DND-41 (cell line): ENCODE data around the gene MESD.

ENCODE experiments used
- ATAC-seq: fragments of 200-7000 bp; cut with Tn5 transposase; 3 replicates; pipeline ENCODE4 v1.9.1; 2021; ENCODE audit warnings: low read depth; ENCODE audit not compliant: insufficient read depth
- DNase-seq: peaks from one replicate; pipeline ENCODE4 v3.0.0-alpha.2; 2020
- H2AFZ ChIP-seq: 2 replicates; pipeline ENCODE4 v1.6.0; 2012; ENCODE audit warnings: low read depth, low read length
- H3K27ac ChIP-seq: 2 replicates; pipeline ENCODE4 v1.5.1; 2012; ENCODE audit warnings: low read length, inconsistent platforms
- H3K27me3 ChIP-seq: fragments of 200-600 bp; sonication (generic); 2 replicates; pipeline ENCODE4 v1.6.0; 2012; ENCODE audit warnings: low read length, mild to moderate bottlenecking, inconsistent platforms; ENCODE audit not compliant: insufficient read depth, poor library complexity
- H3K36me3 ChIP-seq: 2 replicates; pipeline ENCODE4 v1.5.1; 2012; ENCODE audit warnings: low read length, inconsistent platforms; ENCODE audit not compliant: insufficient read depth
- H3K4me1 ChIP-seq: 2 replicates; pipeline ENCODE4 v1.5.1; 2012; ENCODE audit warnings: mild to moderate bottlenecking, low read length; ENCODE audit not compliant: insufficient read depth
- H3K4me2 ChIP-seq: 2 replicates; pipeline ENCODE4 v1.6.0; 2012; ENCODE audit warnings: mild to moderate bottlenecking, moderate library complexity, low read length, inconsistent platforms; ENCODE audit not compliant: insufficient read depth
- H3K4me3 ChIP-seq, 2 experiments: fragments of 200-600 bp in 1 of 2; shearing (Covaris generic) in 1 of 2; 2 replicates each; pipeline ENCODE4 v1.5.1; 2012 to 2016; ENCODE audit warnings: inconsistent platforms in 2 of 2, low read length in 2 of 2, mild to moderate bottlenecking in 2 of 2, low read depth in 1 of 2, moderate library complexity in 1 of 2
- H3K79me2 ChIP-seq: 2 replicates; pipeline ENCODE4 v1.6.0; 2012; ENCODE audit warnings: low read length, inconsistent platforms; ENCODE audit not compliant: insufficient read depth
- H3K9ac ChIP-seq: 2 replicates; pipeline ENCODE4 v1.6.0; 2012; ENCODE audit warnings: low read depth, mild to moderate bottlenecking, inconsistent platforms, low read length, moderate library complexity
- H3K9me3 ChIP-seq: 2 replicates; pipeline ENCODE4 v1.5.1; 2012; ENCODE audit warnings: low read length, moderate library complexity, mild to moderate bottlenecking, inconsistent platforms; ENCODE audit not compliant: insufficient read depth, severe bottlenecking
- H4K20me1 ChIP-seq: 2 replicates; pipeline ENCODE4 v1.6.0; 2012; ENCODE audit warnings: low read length; ENCODE audit not compliant: insufficient read depth
- CTCF ChIP-seq: IDR thresholded peaks from 2 replicates; pipeline ENCODE4 v1.5.1; 2012; ENCODE audit warnings: borderline replicate concordance, low read length, moderate library complexity, mild to moderate bottlenecking; ENCODE audit not compliant: poor library complexity, severe bottlenecking; ENCODE audit errors: extremely low read depth
- EZH2 ChIP-seq: IDR thresholded peaks from 3 replicates; pipeline ENCODE4 v1.6.1; 2012; ENCODE audit warnings: borderline replicate concordance, low read depth, mild to moderate bottlenecking, moderate library complexity, low read length, inconsistent platforms; ENCODE audit not compliant: severe bottlenecking

The MESD gene

DNA sequence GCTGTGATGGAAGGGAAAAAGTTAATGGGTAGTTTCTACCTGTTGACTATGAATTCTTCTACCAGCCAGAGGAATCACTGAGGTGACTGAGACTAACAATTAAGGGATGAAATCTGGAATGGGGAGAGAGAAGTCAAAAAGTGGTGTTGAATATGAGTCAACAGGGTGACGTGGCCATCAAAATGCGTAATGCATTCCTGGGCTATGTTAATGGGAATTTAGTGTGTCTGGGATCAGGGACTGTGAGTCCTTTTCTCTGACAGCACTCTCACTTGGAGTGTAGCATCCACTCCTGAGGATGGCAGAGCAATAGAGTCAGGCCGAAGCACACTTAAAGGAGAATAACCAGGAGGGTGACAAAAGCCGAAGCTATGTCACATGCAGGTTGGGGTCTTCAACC, 60.4 kb downstream of the MESD start:
- TF ChIP-seq CTCF (no peak), EZH2 (no peak)
- Histone ChIP-seq H3K4me3 (no peak overlapping the region), H3K79me2 (no peaks in the 10 kb centered on the region), H4K20me1 (no peaks in the 10 kb centered on the region), H3K4me1 (no peaks in the 10 kb centered on the region), H2AFZ (no peak overlapping the region), H3K36me3 (no peaks in the 10 kb centered on the region), H3K4me2 (no peak overlapping the region), H3K9ac (no peak overlapping the region), H3K27ac (no peak overlapping the region), H3K27me3 (no peaks in the 10 kb centered on the region), H3K9me3 (no peaks in the 10 kb centered on the region)
- no peak for ATAC-seq
- DNase-seq = no peak

DNA sequence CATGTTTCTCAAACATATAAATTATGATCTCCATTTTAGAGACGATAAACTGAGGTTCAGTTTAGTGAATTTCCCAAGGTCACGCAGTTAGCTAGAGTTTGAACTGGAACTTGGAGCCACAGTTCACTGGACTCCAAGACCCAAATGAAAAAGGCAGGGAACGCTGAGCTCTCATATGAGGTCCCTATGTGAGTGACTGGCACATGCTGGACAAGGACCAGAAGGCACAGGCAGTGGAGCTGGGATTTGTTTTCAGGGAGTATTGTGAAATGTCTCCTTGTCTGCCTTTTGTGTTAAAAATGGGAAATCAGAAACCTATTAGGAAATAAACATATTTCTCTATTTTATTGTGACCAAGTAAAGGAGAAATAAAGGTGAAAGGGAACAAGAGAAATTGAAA, 63.5 kb downstream of the MESD start:
- no peaks in the 10 kb centered on the region for H3K36me3 ChIP-seq
- no peaks in the 10 kb centered on the region for H3K9me3 ChIP-seq
- H3K4me2 ChIP-seq = no peak overlapping the region
- no peaks in the 10 kb centered on the region for H3K79me2 ChIP-seq
- H3K27ac ChIP-seq = no peak overlapping the region
- no peaks in the 10 kb centered on the region for H4K20me1 ChIP-seq
- DNase-seq = no peak
- ATAC-seq = no peak
- no peaks in the 10 kb centered on the region for H3K27me3 ChIP-seq
- no peak overlapping the region for H2AFZ ChIP-seq
- no peaks in the 10 kb centered on the region for H3K4me1 ChIP-seq
- H3K4me3 ChIP-seq = no peak overlapping the region
- TF ChIP-seq CTCF = no peak
- TF ChIP-seq EZH2 = no peak
- no peak overlapping the region for H3K9ac ChIP-seq

- Histone ChIP-seq H3K4me3 (no peak overlapping the region), H3K79me2 (no peaks in the 10 kb centered on the region), H2AFZ (no peak overlapping the region), H3K9ac (no peak overlapping the region), H4K20me1 (0 out of 2 replicates have a peak, but pooled peaks cover 3% of the 10 kb centered on the region), H3K9me3 (no peaks in the 10 kb centered on the region), H3K36me3 (no peaks in the 10 kb centered on the region), H3K4me1 (peaks cover 3% of the 10 kb centered on the region; the same call in 1 of the 2 replicates), H3K4me2 (no peak overlapping the region), H3K27ac (no peak overlapping the region), H3K27me3 (no peaks in the 10 kb centered on the region)
- DNase-seq (no peak), ATAC-seq (no peak)
- TF ChIP-seq EZH2 (no peak), CTCF (no peak)
Observed at GRCh38 chr15:80925597-80926059, 64.0 kb downstream of the MESD start.

DNA sequence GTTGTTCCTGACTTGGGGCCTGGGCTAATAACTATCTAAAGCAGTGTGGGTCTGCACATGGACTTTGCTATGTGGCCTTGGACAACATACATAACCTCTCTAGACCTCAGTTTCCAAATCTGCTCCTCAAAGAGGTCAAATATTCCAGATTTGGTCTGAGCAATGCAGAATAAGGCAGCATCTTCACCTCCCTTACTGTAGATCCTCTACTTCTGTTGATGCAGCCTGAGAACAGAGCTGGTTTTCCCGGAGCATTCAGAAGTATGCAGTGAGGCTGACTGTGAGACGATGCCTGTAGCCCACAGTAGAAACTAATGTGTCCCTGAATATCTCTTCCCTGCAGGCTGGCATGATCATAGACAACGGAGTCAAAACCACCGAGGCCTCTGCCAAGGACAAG, 65.3 kb downstream of the MESD start:
- Histone ChIP-seq H3K27ac (no peak overlapping the region), H3K4me3 (no peak overlapping the region), H4K20me1 (0 out of 2 replicates have a peak, but pooled peaks cover 3% of the 10 kb centered on the region), H3K9me3 (no peaks in the 10 kb centered on the region), H2AFZ (no peak overlapping the region), H3K79me2 (no peaks in the 10 kb centered on the region), H3K27me3 (no peaks in the 10 kb centered on the region), H3K9ac (no peak overlapping the region), H3K4me2 (no peak overlapping the region), H3K4me1 (peaks cover 12% of the 10 kb centered on the region), H3K36me3 (no peaks in the 10 kb centered on the region)
- TF ChIP-seq CTCF (no peak), EZH2 (no peak)
- ATAC-seq (no peak), DNase-seq (no peak)
